ENCODE measurements around the gene ZFPM1. TPM values are rescaled to one million over a fixed set of nuclear protein-coding genes. Genes with fewer than 3 reads are reported as not detected.

The ZFPM1 gene
- total and polyA plus RNA-seq, 10 donors = 2.3 to 25.3 (median 8.9) TPM

DNA sequence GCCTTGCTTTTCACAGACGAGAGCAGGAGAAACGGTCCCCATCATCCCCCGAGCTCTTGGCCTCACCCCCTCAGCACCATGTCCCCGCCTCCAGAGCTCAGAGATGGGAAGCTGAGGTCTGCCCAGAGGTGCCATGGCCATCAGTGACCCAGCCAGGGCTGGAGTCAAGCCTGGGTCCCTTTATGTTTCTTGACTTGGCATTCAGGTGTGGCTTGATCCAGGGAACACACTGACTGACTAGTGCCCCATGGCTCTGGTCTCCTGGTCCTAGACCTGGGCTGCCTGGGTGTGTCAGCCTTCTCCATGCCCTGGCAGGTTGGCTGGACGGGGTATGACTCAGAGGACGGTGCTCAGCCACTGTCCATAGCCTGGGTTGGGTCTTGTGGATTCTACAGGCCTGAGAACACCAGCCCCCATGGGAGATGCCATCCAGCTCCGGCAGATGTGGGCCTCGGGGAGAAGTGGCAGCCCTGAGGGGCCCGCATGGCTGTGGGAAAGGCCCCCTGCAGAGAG, 54.2 kb downstream of the ZFPM1 start:
- intact Hi-C loops (cut with DNase I; ENCODE audit: low total_unique reads) = no loop called here
- TF ChIP-seq POLR2A (IDR thresholded peaks at IDR 0.05) (no peak), POLR2AphosphoS5 (IDR thresholded peaks at IDR 0.05) (no peak)
- TF ChIP-seq, protein P1, sequence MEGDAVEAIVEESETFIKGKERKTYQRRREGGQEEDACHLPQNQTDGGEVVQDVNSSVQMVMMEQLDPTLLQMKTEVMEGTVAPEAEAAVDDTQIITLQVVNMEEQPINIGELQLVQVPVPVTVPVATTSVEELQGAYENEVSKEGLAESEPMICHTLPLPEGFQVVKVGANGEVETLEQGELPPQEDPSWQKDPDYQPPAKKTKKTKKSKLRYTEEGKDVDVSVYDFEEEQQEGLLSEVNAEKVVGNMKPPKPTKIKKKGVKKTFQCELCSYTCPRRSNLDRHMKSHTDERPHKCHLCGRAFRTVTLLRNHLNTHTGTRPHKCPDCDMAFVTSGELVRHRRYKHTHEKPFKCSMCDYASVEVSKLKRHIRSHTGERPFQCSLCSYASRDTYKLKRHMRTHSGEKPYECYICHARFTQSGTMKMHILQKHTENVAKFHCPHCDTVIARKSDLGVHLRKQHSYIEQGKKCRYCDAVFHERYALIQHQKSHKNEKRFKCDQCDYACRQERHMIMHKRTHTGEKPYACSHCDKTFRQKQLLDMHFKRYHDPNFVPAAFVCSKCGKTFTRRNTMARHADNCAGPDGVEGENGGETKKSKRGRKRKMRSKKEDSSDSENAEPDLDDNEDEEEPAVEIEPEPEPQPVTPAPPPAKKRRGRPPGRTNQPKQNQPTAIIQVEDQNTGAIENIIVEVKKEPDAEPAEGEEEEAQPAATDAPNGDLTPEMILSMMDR (IDR thresholded peaks at IDR 0.05 in 8 of 11, conservative IDR thresholded peaks at IDR 0.05 in 3 of 11) = no peak
- DNase-seq = no peak
- Histone ChIP-seq H3K9me3 (no peaks in the 10 kb centered on the region), H3K4me1 (peaks cover 0 to 30% (median 19%) of the 10 kb centered on the region in 6 donors), H3K4me3 (no peak overlapping the region), H3K27ac (no peak overlapping the region), H3K36me3 (peaks cover 0 to 40% (median 0%) of the 10 kb centered on the region in 6 donors), H3K27me3 (replicated peaks in 1 of 7) (no peaks in the 10 kb centered on the region)
- WGBS, 5 donors = 79 to 94% (median 87%) methylated on average over 6 to 9 of the region's 9 CpGs

DNA sequence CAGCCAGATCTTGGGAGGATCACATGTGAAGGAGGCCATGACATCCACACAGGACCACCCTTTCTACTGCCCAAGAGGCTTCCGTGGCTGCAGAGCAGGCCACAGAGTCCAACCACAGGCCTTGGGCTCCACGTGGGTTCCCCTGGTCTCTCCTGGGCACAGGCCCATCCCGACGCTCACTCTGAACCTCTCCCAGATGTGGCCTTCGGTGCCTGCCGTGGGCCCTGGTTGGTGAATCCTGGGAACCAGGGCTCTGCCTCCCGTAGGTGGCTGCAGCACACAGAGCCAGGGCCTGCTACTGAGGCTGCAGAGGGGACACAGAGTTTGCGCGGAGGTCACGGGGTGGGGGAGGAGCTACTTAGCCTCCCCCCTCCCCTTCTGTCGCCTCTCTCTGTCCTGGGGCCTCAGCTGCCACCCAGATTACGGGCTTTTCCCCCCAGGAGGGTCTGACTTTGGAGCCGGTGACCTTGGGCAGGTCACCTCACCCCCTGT, 55.3 kb downstream of the ZFPM1 start:
- peaks cover 0 to 23% (median 17%) of the 10 kb centered on the region in 6 donors for H3K4me1 ChIP-seq
- no peak overlapping the region for H3K4me3 ChIP-seq
- H3K9me3 ChIP-seq = no peaks in the 10 kb centered on the region
- 88 to 93% (median 90%) methylated on average over 9 to 13 of the region's 13 CpGs for WGBS, 5 donors
- peaks cover 0 to 51% (median 0%) of the 10 kb centered on the region in 6 donors for H3K36me3 ChIP-seq
- TF ChIP-seq, protein P1 (IDR thresholded peaks at IDR 0.05 in 8 of 11, conservative IDR thresholded peaks at IDR 0.05 in 3 of 11) = no peak
- no peak for TF ChIP-seq POLR2A (IDR thresholded peaks at IDR 0.05)
- TF ChIP-seq POLR2AphosphoS5 (IDR thresholded peaks at IDR 0.05) = peak in 1 of 3 donors; percentile 11
- no peak for DNase-seq
- intact Hi-C loops (cut with DNase I; ENCODE audit: low total_unique reads) = no loop called here
- no peak overlapping the region for H3K27ac ChIP-seq
- H3K27me3 ChIP-seq (replicated peaks in 1 of 7) = no peaks in the 10 kb centered on the region

- intact Hi-C loops (cut with DNase I; ENCODE audit: low total_unique reads) = no loop called here
- no peak for DNase-seq
- H3K4me3 ChIP-seq = no peak overlapping the region
- peaks cover 0 to 51% (median 0%) of the 10 kb centered on the region in 6 donors for H3K36me3 ChIP-seq
- H3K4me1 ChIP-seq = peaks cover 0 to 17% (median 13%) of the 10 kb centered on the region in 6 donors
- no peaks in the 10 kb centered on the region for H3K9me3 ChIP-seq
- WGBS, 5 donors = 85 to 90% (median 87%) methylated on average over 41 of the region's 41 CpGs
- no peaks in the 10 kb centered on the region for H3K27me3 ChIP-seq (replicated peaks in 1 of 7)
- H3K27ac ChIP-seq = no peak overlapping the region
- TF ChIP-seq POLR2AphosphoS5 (IDR thresholded peaks at IDR 0.05) = no peak
- TF ChIP-seq, protein P1 (IDR thresholded peaks at IDR 0.05 in 8 of 11, conservative IDR thresholded peaks at IDR 0.05 in 3 of 11) = no peak
Observed at GRCh38 chr16:88508868-88509748, 56.0 kb downstream of the ZFPM1 start.

- Histone ChIP-seq H3K27me3 (replicated peaks in 1 of 7) (no peaks in the 10 kb centered on the region), H3K4me3 (no peak overlapping the region), H3K4me1 (peaks cover 0 to 11% (median 9%) of the 10 kb centered on the region in 6 donors), H3K36me3 (peaks cover 0 to 57% (median 0%) of the 10 kb centered on the region in 6 donors), H3K27ac (no peak overlapping the region), H3K9me3 (no peaks in the 10 kb centered on the region)
- TF ChIP-seq POLR2A (IDR thresholded peaks at IDR 0.05) (no peak), POLR2AphosphoS5 (IDR thresholded peaks at IDR 0.05) (no peak)
- TF ChIP-seq, protein P1 (IDR thresholded peaks at IDR 0.05 in 8 of 11, conservative IDR thresholded peaks at IDR 0.05 in 3 of 11) = no peak
- 79 to 96% (median 88%) methylated on average over 6 to 12 of the region's 12 CpGs for WGBS, 5 donors
- intact Hi-C loops (cut with DNase I; ENCODE audit: low total_unique reads) = no loop called here
- DNase-seq = no peak
Observed at GRCh38 chr16:88509749-88510069, 56.6 kb downstream of the ZFPM1 start.
